Endodermal cell (in vitro differentiated cells): ENCODE results near the gene ADH1B. TPM values are rescaled to one million over a fixed set of nuclear protein-coding genes. Genes with fewer than 3 reads are reported as not detected.

ENCODE experiments used
- DNase-seq: peaks from one replicate; pipeline ENCODE4 v3.0.0-alpha.2; 2017
- H3K27ac ChIP-seq: 2 replicates; pipeline ENCODE4 v1.5.1; 2013; ENCODE audit warnings: mild to moderate bottlenecking, low read depth, low read length, moderate library complexity
- H3K27me3 ChIP-seq: 2 replicates; pipeline ENCODE4 v1.6.1; 2013; ENCODE audit warnings: mild to moderate bottlenecking, low read length, moderate library complexity; ENCODE audit not compliant: insufficient read depth, control insufficient read depth, poor library complexity, severe bottlenecking
- H3K36me3 ChIP-seq: 2 replicates; pipeline ENCODE4 v1.7.0; 2013; ENCODE audit warnings: mild to moderate bottlenecking, low read length, moderate library complexity; ENCODE audit not compliant: control insufficient read depth, insufficient read depth
- H3K4me1 ChIP-seq: one replicate; pipeline ENCODE4 v1.7.0; 2013; ENCODE audit warnings: low read length; ENCODE audit not compliant: control insufficient read depth, insufficient read depth
- H3K4me3 ChIP-seq: 2 replicates; pipeline ENCODE4 v1.5.1; 2013; ENCODE audit warnings: mild to moderate bottlenecking, low read length, moderate library complexity
- H3K9ac ChIP-seq: 2 replicates; pipeline ENCODE4 v1.6.1; 2013; ENCODE audit warnings: mild to moderate bottlenecking, low read length, moderate library complexity; ENCODE audit not compliant: poor library complexity, severe bottlenecking; ENCODE audit errors: extremely low read depth
- H3K9me3 ChIP-seq: 2 replicates; pipeline ENCODE4 v1.6.1; 2013; ENCODE audit warnings: mild to moderate bottlenecking, low read length, moderate library complexity; ENCODE audit not compliant: control insufficient read depth
- H3K27ac Mint-ChIP-seq: 2 replicates; pipeline ENCODE4 v1.8.0; 2020; ENCODE audit warnings: mixed read lengths
- H3K27me3 Mint-ChIP-seq: 2 replicates; pipeline ENCODE4 v1.8.0; 2021; ENCODE audit warnings: mild to moderate bottlenecking, mixed read lengths; ENCODE audit not compliant: insufficient read depth
- H3K36me3 Mint-ChIP-seq: 2 replicates; pipeline ENCODE4 v1.8.0; 2020; ENCODE audit warnings: low read depth, mixed read lengths
- H3K4me1 Mint-ChIP-seq: 2 replicates; pipeline ENCODE4 v1.8.0; 2020; ENCODE audit warnings: mixed read lengths
- H3K4me3 Mint-ChIP-seq: 2 replicates; pipeline ENCODE4 v1.8.0; 2020; ENCODE audit warnings: mild to moderate bottlenecking, moderate library complexity, mixed read lengths
- H3K9me3 Mint-ChIP-seq: 2 replicates; pipeline ENCODE4 v1.8.0; 2020; ENCODE audit warnings: mild to moderate bottlenecking, mixed read lengths
- CTCF ChIP-seq: fragments of 200-600 bp; sonication (generic); conservative IDR thresholded peaks from 2 replicates; pipeline ENCODE4 v1.5.0; 2021; ENCODE audit warnings: antibody characterized with exemption, mild to moderate bottlenecking
- WGBS, 2 experiments: methylation state at CpG; one replicate each; pipeline versions ENCODE4 v1.1.5 to v1.1.7; 2013; ENCODE audit warnings: missing lambda C conversion rate in 2 of 2, mixed read lengths in 1 of 2; ENCODE audit not compliant: insufficient coverage in 1 of 2, insufficient read length in 1 of 2; 5-methylcytosine and 5-hydroxymethylcytosine counted together
- total RNA-seq, 2 donors: library from RNA; stranded (reverse); fragmentation: NEBNext Ultra II Directional in 1 of 2; extraction: Animal tissue kit (Norgen Biotek cat#: 25700) in 1 of 2; gene quantifications; 2 replicates in 1 of 2; 3 replicates in 1 of 2; pipeline ENCODE4 v1.2.1, GENCODE V29; 2021

ADH1B gene
- total RNA-seq, 2 donors from 2014 or later = not detected

DNA sequence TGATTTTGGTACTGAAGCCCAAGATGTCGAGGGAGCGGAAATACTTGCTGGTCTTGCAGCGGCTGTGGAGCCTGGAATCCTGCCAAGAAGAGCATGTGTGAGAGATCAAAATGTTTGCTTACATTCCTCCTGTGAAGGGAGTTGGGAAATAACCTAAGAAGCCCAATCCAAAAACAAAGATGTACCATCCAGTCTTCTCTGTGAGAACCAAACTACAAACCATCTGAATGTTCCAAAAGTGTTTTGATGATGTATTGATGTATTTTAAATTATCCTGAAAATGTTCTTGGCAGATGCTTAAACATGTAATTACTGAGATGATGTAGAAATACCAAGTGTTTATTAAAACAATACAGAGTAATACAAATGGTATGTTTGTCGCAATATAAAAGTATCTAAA, 20.3 kb downstream of the ADH1B start:
- TF ChIP-seq CTCF = no peak

DNA sequence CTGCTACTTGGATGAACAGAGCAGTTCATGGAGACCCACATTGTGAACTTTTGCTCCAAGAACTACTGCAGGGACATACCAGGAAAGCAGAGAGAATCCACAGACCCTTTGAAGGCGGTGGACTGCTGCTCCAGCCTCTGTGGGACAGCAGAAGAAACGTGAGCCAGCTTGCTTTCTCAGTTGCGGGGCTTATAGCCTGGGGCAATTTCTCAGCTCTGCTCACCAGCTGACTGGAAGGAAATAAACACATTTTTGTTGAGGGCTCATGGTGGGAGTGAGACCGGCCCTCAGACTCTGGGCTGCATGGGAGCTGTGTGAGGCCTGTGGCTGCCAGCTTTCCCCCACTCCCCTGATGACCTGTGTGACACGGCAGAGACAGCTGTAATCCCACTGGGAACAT, 27.8 kb downstream of the ADH1B start:
- no peak overlapping the region for H3K9ac ChIP-seq
- Mint-ChIP-seq H3K27me3 (no peaks in the 10 kb centered on the region), H3K9me3 (peaks cover 25% of the 10 kb centered on the region), H3K4me3 (no peak overlapping the region), H3K4me1 (no peaks in the 10 kb centered on the region), H3K27ac (no peak overlapping the region), H3K36me3 (no peaks in the 10 kb centered on the region)
- no peaks in the 10 kb centered on the region for H3K36me3 ChIP-seq
- no peak for TF ChIP-seq CTCF
- no peak overlapping the region for H3K4me3 ChIP-seq
- H3K27ac ChIP-seq = no peak overlapping the region
- no peaks in the 10 kb centered on the region for H3K4me1 ChIP-seq
- H3K27me3 ChIP-seq = no peaks in the 10 kb centered on the region
- H3K9me3 ChIP-seq = peaks cover 12% of the 10 kb centered on the region
- WGBS, 2 experiments = 86 to 90% methylated on average over 3 to 5 of the region's 5 CpGs
- DNase-seq = no peak

More for the DNA sequence above, 20.3 kb downstream of the ADH1B start:
- peaks cover 15% of the 10 kb centered on the region for H3K9me3 Mint-ChIP-seq
- Histone ChIP-seq H3K27ac (no peak overlapping the region), H3K4me3 (no peak overlapping the region), H3K9me3 (no peaks in the 10 kb centered on the region), H3K4me1 (no peaks in the 10 kb centered on the region), H3K27me3 (no peaks in the 10 kb centered on the region), H3K9ac (no peak overlapping the region), H3K36me3 (no peaks in the 10 kb centered on the region)
- H3K27me3 Mint-ChIP-seq = no peaks in the 10 kb centered on the region
- no peak for DNase-seq
- H3K36me3 Mint-ChIP-seq = no peaks in the 10 kb centered on the region
- H3K27ac Mint-ChIP-seq = no peak overlapping the region
- no peaks in the 10 kb centered on the region for H3K4me1 Mint-ChIP-seq
- H3K4me3 Mint-ChIP-seq = no peak overlapping the region
- WGBS, 2 experiments = 80 to 95% methylated on average over 1 to 4 of the region's 4 CpGs

DNA sequence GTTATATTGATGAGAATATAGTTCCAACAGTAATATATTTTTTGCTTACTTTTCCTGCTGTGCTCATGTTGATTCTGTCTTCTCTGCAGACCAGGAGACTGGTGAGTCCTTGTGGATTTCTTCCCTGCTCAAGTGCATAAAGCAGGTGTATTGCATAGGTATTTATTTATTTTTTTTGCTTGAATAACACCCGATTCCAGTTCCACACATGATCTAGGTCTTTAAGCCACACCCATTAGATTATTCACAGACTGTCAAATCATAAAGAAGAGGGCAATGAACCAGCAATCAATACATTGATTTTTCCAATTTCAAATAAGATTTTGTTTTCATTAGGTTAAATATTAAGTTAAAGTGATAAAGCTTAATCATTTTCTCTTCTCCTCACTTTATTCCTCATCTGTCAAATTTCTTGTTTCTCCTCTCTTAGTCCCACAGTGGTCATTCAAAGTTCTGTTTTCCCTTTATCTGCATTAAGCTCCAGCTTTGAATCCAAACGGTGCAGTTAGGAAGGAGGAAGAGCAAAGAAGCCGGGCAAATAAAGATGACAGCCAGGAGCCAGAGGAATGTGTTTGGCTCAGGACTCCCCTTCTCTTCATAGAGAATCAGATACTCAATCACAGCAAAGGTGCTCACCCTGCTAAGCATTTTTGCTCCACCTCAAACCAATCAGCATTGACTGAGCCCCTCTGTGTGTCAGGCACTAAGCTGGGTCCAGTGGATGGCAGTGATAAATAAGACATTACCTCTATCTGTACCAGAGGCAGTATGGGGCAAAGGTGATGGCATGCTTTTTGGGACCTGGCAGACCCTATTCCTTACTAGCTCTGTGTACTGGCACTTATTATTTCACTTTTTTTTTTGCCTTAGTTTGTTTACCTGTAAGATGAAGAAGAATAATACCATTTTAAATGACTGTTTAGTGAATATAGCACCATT, 30.1 kb downstream of the ADH1B start, which contains the start of gene ADH1A:
ADH1A (minus strand) TSS at position 138 of the 939 bp plus-strand sequence; CDS start at position 67, 71 bp downstream.
- no peaks in the 10 kb centered on the region for H3K4me1 ChIP-seq
- DNase-seq = no peak
- TF ChIP-seq CTCF = no peak
- no peak within 1 kb of the TSS for H3K4me3 ChIP-seq
- H3K27me3 ChIP-seq = no peaks in the 10 kb centered on the region
- H3K27ac ChIP-seq = no peak within 1 kb of the TSS
- peaks cover 12% of the 10 kb centered on the region for H3K9me3 ChIP-seq
- Mint-ChIP-seq H3K27ac (no peak within 1 kb of the TSS), H3K4me1 (no peaks in the 10 kb centered on the region), H3K9me3 (peaks cover 15% of the 10 kb centered on the region), H3K4me3 (no peak within 1 kb of the TSS), H3K27me3 (no peaks in the 10 kb centered on the region), H3K36me3 (no peaks in the 10 kb centered on the region)
- 76% methylated on average over 3 of the region's 3 CpGs; no CpG with 5 or more reads in 1 of the 2 experiments for WGBS, 2 experiments
- no peaks in the 10 kb centered on the region for H3K36me3 ChIP-seq
- no peak within 1 kb of the TSS for H3K9ac ChIP-seq
